Esophagus squamous epithelium (tissue), 4 donors: ENCODE results near the gene GALNT8.

Source experiments
- CTCF ChIP-seq, 6 experiments: fragments of 450-650 bp in 4 of 6; fragments of 200-600 bp in 2 of 6; sonication (generic) in 2 of 6; IDR thresholded peaks; one replicate each; pipeline ENCODE4 v1.5.1; 2016 to 2019; ENCODE audit warnings: antibody characterized with exemption in 6 of 6, mild to moderate bottlenecking in 4 of 6, moderate library complexity in 4 of 6
- POLR2A ChIP-seq, 4 donors: fragments of 450-650 bp; IDR thresholded peaks; one replicate each; pipeline ENCODE4 v1.6.1; 2017; ENCODE audit warnings: antibody characterized with exemption in 4 of 4, mild to moderate bottlenecking in 4 of 4, moderate library complexity in 3 of 4

- TF ChIP-seq CTCF (IDR thresholded peaks at IDR 0.05) (no peak), POLR2A (IDR thresholded peaks at IDR 0.05) (no peak)
These were observed 25.0 kb downstream of the GALNT8 start for GRCh38 chr12:4745249-4745648.
